ENCODE data around the gene ANKS6. TPM values are rescaled to one million over a fixed set of nuclear protein-coding genes. Genes with fewer than 3 reads are reported as not detected.
A peak's percentile ranks its signal among the peaks of the same experiment; 100 is the strongest.

Gene ANKS6
- total RNA-seq, 4 donors from 2014 or later, result 18.3 to 35.9 (median 29.3) TPM

GRCh38 chr9:98818764-98819163, 22.4 kb upstream of the ANKS6 start:
- 78% methylated on average over 2 of the region's 2 CpGs; no CpG with 5 or more reads in 1 of the 2 donors for WGBS, 2 donors (ENCODE audit: low coverage in 1 of 2)
- in situ Hi-C loops (cut with MboI; ENCODE audit: low pct_ligation_motif_present in 1 of 4, low pct_unique_long_range_greater_than_20kb in 1 of 4, low sequenced_read_pairs in 3 of 4), result no loop called here
- Histone ChIP-seq H3K27ac (peak overlapping the region in 1 of 4 donors; percentile 5), H3K9me3 (no peaks in the 10 kb centered on the region), H3K36me3 (no peaks in the 10 kb centered on the region), H3K4me1 (no peaks in the 10 kb centered on the region), H3K27me3 (no peaks in the 10 kb centered on the region), H3K4me3 (no peak overlapping the region)
- no peak for TF ChIP-seq EP300 (IDR thresholded peaks at IDR 0.05; ENCODE audit: low read depth)
- TF ChIP-seq POLR2AphosphoS5 (IDR thresholded peaks at IDR 0.05), result no peak
- TF ChIP-seq CTCF (IDR thresholded peaks at IDR 0.05), result no peak
- no peak for TF ChIP-seq POLR2A (IDR thresholded peaks at IDR 0.05)
- intact Hi-C loops (cut with DNase I; ENCODE audit: low total_unique reads), result no loop called here
- no peak for DNase-seq

- no peaks in the 10 kb centered on the region for H3K36me3 ChIP-seq
- 85 to 95% methylated on average over 5 to 6 of the region's 6 CpGs for WGBS, 2 donors (ENCODE audit: low coverage in 1 of 2)
- in situ Hi-C loops (cut with MboI; ENCODE audit: low pct_ligation_motif_present in 1 of 4, low pct_unique_long_range_greater_than_20kb in 1 of 4, low sequenced_read_pairs in 3 of 4), result no loop called here
Observed at GRCh38 chr9:98815391-98815951, 19.1 kb upstream of the ANKS6 start.

DNA sequence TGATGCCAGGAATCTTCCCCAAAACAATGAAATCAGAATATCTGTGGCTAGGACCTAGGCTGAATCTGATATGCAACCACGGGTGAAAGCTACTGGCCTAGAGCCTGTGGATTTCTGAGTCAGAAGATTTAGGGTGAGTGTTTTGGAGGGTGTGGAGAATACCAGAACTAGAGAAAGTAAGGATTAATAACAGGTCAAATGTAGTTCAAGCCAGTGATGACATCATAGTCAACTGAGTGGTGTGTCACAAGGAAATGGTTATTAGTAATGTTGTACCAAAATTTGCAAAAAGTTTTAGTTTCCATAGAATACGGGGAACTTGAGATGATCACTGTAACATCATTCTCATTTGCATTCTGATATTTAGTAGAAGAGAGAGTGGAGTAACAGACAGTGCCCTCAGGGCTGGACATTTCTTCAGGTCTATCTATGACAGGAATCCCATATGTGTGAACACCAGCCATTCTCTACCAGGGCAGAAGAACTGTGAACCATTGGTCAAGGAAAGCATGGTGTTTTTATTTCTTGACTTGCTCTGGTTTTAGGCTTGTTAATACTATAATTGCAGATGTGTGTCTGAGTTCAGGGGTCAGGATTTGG, 14.8 kb upstream of the ANKS6 start:
- no peak overlapping the region for H3K4me3 ChIP-seq
- TF ChIP-seq CTCF (IDR thresholded peaks at IDR 0.05) (no peak), EP300 (IDR thresholded peaks at IDR 0.05; ENCODE audit: low read depth) (no peak), POLR2AphosphoS5 (IDR thresholded peaks at IDR 0.05) (no peak), POLR2A (IDR thresholded peaks at IDR 0.05) (no peak)
- peak overlapping the region in 3 of 4 donors; percentile 82 to 89 (median 88) for H3K27ac ChIP-seq
- no peaks in the 10 kb centered on the region for H3K36me3 ChIP-seq
- no peak for DNase-seq
- WGBS, 2 donors (ENCODE audit: low coverage in 1 of 2), result 47 to 70% methylated on average over 2 of the region's 2 CpGs
- in situ Hi-C loops (cut with MboI; ENCODE audit: low pct_ligation_motif_present in 1 of 4, low pct_unique_long_range_greater_than_20kb in 1 of 4, low sequenced_read_pairs in 3 of 4), result no loop called here
- H3K27me3 ChIP-seq, result no peaks in the 10 kb centered on the region
- no peaks in the 10 kb centered on the region for H3K9me3 ChIP-seq
- peaks cover 11 to 49% (median 40%) of the 10 kb centered on the region in 4 donors for H3K4me1 ChIP-seq
- intact Hi-C loops (cut with DNase I; ENCODE audit: low total_unique reads), result no loop called here

More at GRCh38 chr9:98815391-98815951, 19.1 kb upstream of the ANKS6 start:
- H3K27ac ChIP-seq, result no peak overlapping the region
- TF ChIP-seq EP300 (IDR thresholded peaks at IDR 0.05; ENCODE audit: low read depth), result no peak
- no peak for TF ChIP-seq CTCF (IDR thresholded peaks at IDR 0.05)
- TF ChIP-seq POLR2AphosphoS5 (IDR thresholded peaks at IDR 0.05), result no peak
- no peak for TF ChIP-seq POLR2A (IDR thresholded peaks at IDR 0.05)
- H3K4me1 ChIP-seq, result peaks cover 1 to 13% (median 4%) of the 10 kb centered on the region in 4 donors
- H3K9me3 ChIP-seq, result no peaks in the 10 kb centered on the region
- H3K4me3 ChIP-seq, result no peak overlapping the region
- no peaks in the 10 kb centered on the region for H3K27me3 ChIP-seq
- no peak for DNase-seq
- intact Hi-C loops (cut with DNase I; ENCODE audit: low total_unique reads), result no loop called here

DNA sequence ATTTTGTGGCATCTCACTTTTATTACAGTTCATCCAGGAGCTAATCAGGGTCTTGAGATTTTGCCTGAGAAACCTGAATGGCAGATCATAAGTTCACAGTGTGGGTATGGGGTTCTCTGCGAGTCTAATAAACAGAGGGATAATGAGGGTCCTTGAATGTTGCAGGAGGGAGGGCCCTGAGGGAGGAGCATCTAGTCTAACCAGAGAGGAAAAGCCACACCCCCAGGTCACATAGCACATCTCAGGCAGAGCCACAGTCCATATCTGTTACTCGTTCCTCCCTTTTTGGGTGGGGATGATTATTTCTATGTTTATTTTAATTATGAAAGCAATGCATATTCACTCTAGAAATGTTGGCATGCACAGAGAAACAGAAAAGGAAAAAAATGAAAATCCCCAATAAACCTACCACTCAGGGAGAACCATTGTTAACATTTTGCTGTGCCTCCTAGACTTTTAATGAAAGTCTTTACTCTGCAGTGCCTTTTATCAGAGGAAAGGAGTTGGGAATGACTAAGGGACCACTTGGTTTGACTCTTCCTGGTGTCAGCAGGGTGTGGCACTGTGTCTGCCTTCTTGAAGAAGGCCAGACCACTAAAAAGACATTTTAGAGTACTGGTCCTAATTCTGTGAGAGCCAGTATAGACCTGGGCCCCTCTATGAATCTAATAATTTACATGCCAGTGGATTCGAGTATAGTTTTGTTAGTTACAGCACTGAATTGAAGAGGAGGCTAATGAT, 13.9 kb upstream of the ANKS6 start:
- Histone ChIP-seq H3K4me3 (no peak overlapping the region), H3K9me3 (no peaks in the 10 kb centered on the region), H3K27ac (peak overlapping the region; percentile 82 to 89 (median 88)), H3K4me1 (peaks cover 14 to 57% (median 47%) of the 10 kb centered on the region in 4 donors), H3K36me3 (no peaks in the 10 kb centered on the region), H3K27me3 (no peaks in the 10 kb centered on the region)
- in situ Hi-C loops (cut with MboI; ENCODE audit: low pct_ligation_motif_present in 1 of 4, low pct_unique_long_range_greater_than_20kb in 1 of 4, low sequenced_read_pairs in 3 of 4) (no loop called here), intact Hi-C loops (cut with DNase I; ENCODE audit: low total_unique reads) (no loop called here)
- TF ChIP-seq CTCF (IDR thresholded peaks at IDR 0.05) (no peak), POLR2A (IDR thresholded peaks at IDR 0.05) (no peak), POLR2AphosphoS5 (IDR thresholded peaks at IDR 0.05) (no peak), EP300 (IDR thresholded peaks at IDR 0.05; ENCODE audit: low read depth) (no peak)
- DNase-seq, result no peak
- 46 to 60% methylated on average over 2 to 3 of the region's 3 CpGs for WGBS, 2 donors (ENCODE audit: low coverage in 1 of 2)

Data from transverse colon (tissue), 4 donors.